ENCODE data around the gene TCHHL1. TPM values are rescaled to one million over a fixed set of nuclear protein-coding genes. Genes with fewer than 3 reads are reported as not detected.

Gene TCHHL1
- total and polyA plus RNA-seq, 2 donors from 2014 or later, result not detected

- Histone ChIP-seq H3K4me3 (ENCODE audit: low read length in 3 of 3) (peak overlapping the region in 1 of 3 donors; percentile 51), H3K9ac (ENCODE audit: low read length in 3 of 3) (no peak overlapping the region), H3K27me3 (ENCODE audit: control insufficient read depth, insufficient read depth, low read length) (peaks cover 68% of the 10 kb centered on the region), H3K9me3 (ENCODE audit: control insufficient read depth in 2 of 3, insufficient read depth in 1 of 3, low read length in 3 of 3) (peaks cover 0 to 3% (median 0%) of the 10 kb centered on the region in 3 donors), H3K27ac (ENCODE audit: low read depth in 2 of 2, low read length in 2 of 2) (no peak overlapping the region), H3K36me3 (ENCODE audit: control insufficient read depth in 2 of 3, insufficient read depth in 3 of 3, low read length in 3 of 3) (no peaks in the 10 kb centered on the region), H3K4me1 (ENCODE audit: control insufficient read depth in 2 of 3, insufficient read depth in 2 of 3, low read depth in 1 of 3, low read length in 3 of 3) (peaks cover 0 to 18% (median 0%) of the 10 kb centered on the region in 3 donors)
- DNase-seq (peak in 4 of 5 donors; percentile 62 to 70 (median 66)), FAIRE-seq (no peak)
- no peak for TF ChIP-seq CTCF (IDR thresholded peaks at IDR 0.05; ENCODE audit: borderline replicate concordance, extremely low read depth, insufficient read depth)
- intact Hi-C loops (cut with DNase I), result no loop called here
Observed at GRCh38 chr1:152111515-152111968, 22.7 kb upstream of the TCHHL1 start.

- H3K4me1 ChIP-seq (ENCODE audit: control insufficient read depth in 2 of 3, insufficient read depth in 2 of 3, low read depth in 1 of 3, low read length in 3 of 3), result peaks cover 0 to 18% (median 0%) of the 10 kb centered on the region in 3 donors
- H3K27ac ChIP-seq (ENCODE audit: low read depth in 2 of 2, low read length in 2 of 2), result no peak overlapping the region
- H3K27me3 ChIP-seq (ENCODE audit: control insufficient read depth, insufficient read depth, low read length), result peaks cover 71% of the 10 kb centered on the region
- FAIRE-seq, result no peak
- peaks cover 0 to 3% (median 0%) of the 10 kb centered on the region in 3 donors for H3K9me3 ChIP-seq (ENCODE audit: control insufficient read depth in 2 of 3, insufficient read depth in 1 of 3, low read length in 3 of 3)
- no peak overlapping the region for H3K9ac ChIP-seq (ENCODE audit: low read length in 3 of 3)
- H3K36me3 ChIP-seq (ENCODE audit: control insufficient read depth in 2 of 3, insufficient read depth in 3 of 3, low read length in 3 of 3), result no peaks in the 10 kb centered on the region
- peak overlapping the region in 2 of 3 donors; percentile 51 to 55 for H3K4me3 ChIP-seq (ENCODE audit: low read length in 3 of 3)
- intact Hi-C loops (cut with DNase I), result no loop called here
- peak; percentile 60 to 77 (median 62) for DNase-seq
- TF ChIP-seq CTCF (IDR thresholded peaks at IDR 0.05; ENCODE audit: borderline replicate concordance, extremely low read depth, insufficient read depth), result no peak
Observed at GRCh38 chr1:152110860-152111514, 22.1 kb upstream of the TCHHL1 start.

- no peak for FAIRE-seq
- intact Hi-C loops (cut with DNase I), result no loop called here
- peak overlapping the region; percentile 33 to 55 (median 51) for H3K4me3 ChIP-seq (ENCODE audit: low read length in 3 of 3)
- H3K27me3 ChIP-seq (ENCODE audit: control insufficient read depth, insufficient read depth, low read length), result peaks cover 73% of the 10 kb centered on the region
- peaks cover 0 to 3% (median 0%) of the 10 kb centered on the region in 3 donors for H3K9me3 ChIP-seq (ENCODE audit: control insufficient read depth in 2 of 3, insufficient read depth in 1 of 3, low read length in 3 of 3)
- H3K4me1 ChIP-seq (ENCODE audit: control insufficient read depth in 2 of 3, insufficient read depth in 2 of 3, low read depth in 1 of 3, low read length in 3 of 3), result peaks cover 0 to 18% (median 0%) of the 10 kb centered on the region in 3 donors
- no peaks in the 10 kb centered on the region for H3K36me3 ChIP-seq (ENCODE audit: control insufficient read depth in 2 of 3, insufficient read depth in 3 of 3, low read length in 3 of 3)
- no peak for TF ChIP-seq CTCF (IDR thresholded peaks at IDR 0.05; ENCODE audit: borderline replicate concordance, extremely low read depth, insufficient read depth)
- no peak overlapping the region for H3K27ac ChIP-seq (ENCODE audit: low read depth in 2 of 2, low read length in 2 of 2)
- DNase-seq, result peak in 3 of 5 donors; percentile 46 to 67 (median 48)
- no peak overlapping the region for H3K9ac ChIP-seq (ENCODE audit: low read length in 3 of 3)
Observed at GRCh38 chr1:152110365-152110859, 21.5 kb upstream of the TCHHL1 start.
